Parathyroid adenoma (tissue), 2 donors: ENCODE measurements around the gene UNC13B.

ENCODE experiments used
- H2AFZ ChIP-seq: fragments of 300-600 bp; sonication (generic); one replicate; pipeline ENCODE4 v1.7.0; 2017; ENCODE audit warnings: antibody characterized with exemption, mild to moderate bottlenecking
- H3K27ac ChIP-seq: fragments of 300-600 bp; sonication (generic); one replicate; pipeline ENCODE4 v1.7.0; 2017
- H3K27me3 ChIP-seq: fragments of 300-600 bp; sonication (generic); one replicate; pipeline ENCODE4 v1.7.0; 2017; ENCODE audit warnings: low read length; ENCODE audit not compliant: control insufficient read depth, insufficient read depth
- H3K36me3 ChIP-seq: fragments of 300-600 bp; sonication (generic); one replicate; pipeline ENCODE4 v1.7.0; 2017; ENCODE audit warnings: low read length; ENCODE audit not compliant: control insufficient read depth, insufficient read depth
- H3K4me1 ChIP-seq: fragments of 300-600 bp; sonication (generic); one replicate; pipeline ENCODE4 v1.7.0; 2017; ENCODE audit warnings: control low read depth
- H3K4me2 ChIP-seq: fragments of 300-600 bp; sonication (generic); one replicate; pipeline ENCODE4 v1.7.0; 2017; ENCODE audit warnings: low read length
- H3K4me3 ChIP-seq: fragments of 300-600 bp; sonication (generic); one replicate; pipeline ENCODE4 v1.7.0; 2017; ENCODE audit warnings: low read depth, low read length
- H3K79me2 ChIP-seq: fragments of 300-600 bp; sonication (generic); one replicate; pipeline ENCODE4 v1.7.0; 2017; ENCODE audit warnings: control low read depth
- H3K9ac ChIP-seq: fragments of 300-600 bp; sonication (generic); one replicate; pipeline ENCODE4 v1.7.0; 2017; ENCODE audit warnings: mild to moderate bottlenecking
- H3K9me3 ChIP-seq: fragments of 300-600 bp; sonication (generic); one replicate; pipeline ENCODE4 v1.7.0; 2017; ENCODE audit warnings: low read length; ENCODE audit not compliant: control insufficient read depth
- CTCF ChIP-seq: fragments of 300-600 bp; sonication (generic); IDR thresholded peaks from one replicate; pipeline ENCODE4 v1.7.0; 2017; ENCODE audit warnings: antibody characterized with exemption, mild to moderate bottlenecking
- donor health status: primary hyperparathyroidism.

Gene UNC13B

DNA sequence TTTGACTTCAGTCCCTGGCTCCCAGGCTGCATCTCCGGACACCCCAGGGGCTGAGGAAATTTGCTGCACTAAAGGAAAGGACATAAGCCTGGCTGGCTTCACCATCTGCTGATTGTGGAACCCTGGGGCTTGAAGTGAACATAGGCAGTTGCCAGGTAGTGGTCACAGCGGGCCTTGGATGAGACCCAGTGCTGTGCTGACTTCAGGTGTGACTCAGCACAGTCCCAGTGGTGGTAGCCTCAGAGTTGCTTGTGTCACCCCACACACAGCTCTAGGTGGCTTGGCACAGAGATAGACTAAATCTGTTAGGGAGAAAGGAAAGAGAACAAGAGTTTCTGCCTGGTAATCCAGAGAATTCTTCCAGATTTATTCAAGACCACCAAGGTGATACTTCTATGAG is 292.0 kb downstream of the UNC13B start:
- Histone ChIP-seq H3K9ac (no peak overlapping the region), H2AFZ (no peak overlapping the region), H3K4me1 (no peaks in the 10 kb centered on the region), H3K9me3 (no peaks in the 10 kb centered on the region), H3K4me2 (no peak overlapping the region), H3K4me3 (no peak overlapping the region), H3K36me3 (no peaks in the 10 kb centered on the region), H3K27me3 (no peaks in the 10 kb centered on the region), H3K27ac (no peak overlapping the region), H3K79me2 (no peaks in the 10 kb centered on the region)
- TF ChIP-seq CTCF: no peak
